Activated CD8-positive, alpha-beta memory T cell treated with anti-CD3 and anti-CD28 coated beads, Interleukin-2, amount 50 U/mL, for 24 hours (primary cell): ENCODE results near the gene CRTC1.

Experiments used
- DNase-seq: peaks from one replicate; pipeline ENCODE4 v3.0.0-alpha.2; 2020; ENCODE audit errors: extremely low read depth

The CRTC1 gene

DNA sequence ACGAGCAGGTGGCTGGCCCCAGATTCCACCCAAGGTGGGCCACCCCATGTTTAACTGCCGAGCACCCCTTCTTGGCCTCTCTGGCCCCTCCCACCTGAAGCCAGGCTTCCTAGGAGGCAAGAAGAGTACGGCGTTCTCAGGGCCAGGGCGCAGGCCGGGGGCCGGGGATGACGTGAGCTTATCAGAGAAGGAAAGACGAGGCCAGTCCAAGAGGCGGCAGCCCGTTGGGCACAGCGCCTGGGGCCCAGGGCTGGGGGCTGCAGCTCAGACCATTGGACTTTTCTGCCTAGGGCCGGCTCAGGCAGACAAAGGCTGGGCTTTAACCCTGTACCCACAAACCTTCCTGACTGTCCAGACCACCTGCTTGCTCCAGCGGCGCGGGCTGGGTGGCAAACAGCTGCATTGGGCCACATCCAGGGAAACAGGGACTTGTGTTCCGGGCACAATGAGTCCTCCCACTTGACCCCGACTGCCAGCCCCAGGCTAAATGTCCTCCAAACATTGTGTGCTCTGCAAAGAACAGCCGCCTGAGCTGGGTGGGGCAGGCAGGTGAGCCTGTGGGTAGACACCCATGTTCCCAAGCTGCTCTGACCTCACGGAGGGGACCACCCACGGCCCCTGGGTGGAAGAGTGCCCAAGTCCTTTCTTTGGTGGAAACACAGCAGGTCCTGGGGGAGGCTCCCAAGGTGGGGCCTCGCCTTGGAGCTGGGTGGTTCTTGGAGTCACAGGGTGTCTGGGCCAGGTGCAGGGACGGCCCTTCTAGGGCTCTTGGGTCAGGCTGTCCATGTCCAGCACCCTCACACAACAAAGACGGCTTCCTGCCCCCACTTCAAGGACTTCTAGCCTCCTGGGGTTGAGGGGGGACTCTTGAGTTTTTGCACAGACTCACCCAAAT, 85.8 kb downstream of the CRTC1 start:
- no peak for DNase-seq

GRCh38 chr19:18769989-18770528, 86.6 kb downstream of the CRTC1 start:
- DNase-seq = no peak

DNA sequence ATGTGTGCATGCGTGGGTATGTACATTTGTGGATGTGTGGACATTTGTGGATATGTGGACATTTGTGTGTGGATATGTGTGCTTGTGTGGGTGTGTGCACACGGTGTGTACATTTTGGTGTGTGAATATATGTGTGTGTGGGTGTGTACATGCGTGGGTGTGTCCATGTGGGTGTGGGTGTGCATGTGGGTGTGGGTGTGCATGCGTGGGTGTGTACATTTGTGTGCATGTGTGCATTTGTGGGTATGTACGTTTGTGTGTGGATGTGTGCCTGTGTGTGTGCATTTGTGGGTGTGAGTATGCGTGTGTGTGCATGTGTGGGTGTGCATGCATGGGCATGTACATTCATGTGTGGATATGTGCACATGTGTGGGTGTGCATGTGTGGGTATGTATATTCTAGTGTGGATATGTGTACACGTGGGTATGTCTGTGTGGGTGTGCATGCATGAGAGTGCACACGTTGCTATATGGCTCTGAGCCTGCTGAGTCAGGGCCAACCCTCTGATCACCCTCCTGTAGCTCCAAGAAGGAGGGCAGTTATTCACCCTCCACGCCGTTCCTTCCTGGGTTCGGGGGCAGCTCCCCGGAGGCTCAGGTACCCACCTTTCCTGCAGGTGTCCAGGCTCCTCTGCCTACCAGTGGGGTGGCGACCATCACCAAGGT, 87.3 kb downstream of the CRTC1 start:
- no peak for DNase-seq

- DNase-seq = no peak
Measured at GRCh38 chr19:18771328-18772242, 88.1 kb downstream of the CRTC1 start.

DNA sequence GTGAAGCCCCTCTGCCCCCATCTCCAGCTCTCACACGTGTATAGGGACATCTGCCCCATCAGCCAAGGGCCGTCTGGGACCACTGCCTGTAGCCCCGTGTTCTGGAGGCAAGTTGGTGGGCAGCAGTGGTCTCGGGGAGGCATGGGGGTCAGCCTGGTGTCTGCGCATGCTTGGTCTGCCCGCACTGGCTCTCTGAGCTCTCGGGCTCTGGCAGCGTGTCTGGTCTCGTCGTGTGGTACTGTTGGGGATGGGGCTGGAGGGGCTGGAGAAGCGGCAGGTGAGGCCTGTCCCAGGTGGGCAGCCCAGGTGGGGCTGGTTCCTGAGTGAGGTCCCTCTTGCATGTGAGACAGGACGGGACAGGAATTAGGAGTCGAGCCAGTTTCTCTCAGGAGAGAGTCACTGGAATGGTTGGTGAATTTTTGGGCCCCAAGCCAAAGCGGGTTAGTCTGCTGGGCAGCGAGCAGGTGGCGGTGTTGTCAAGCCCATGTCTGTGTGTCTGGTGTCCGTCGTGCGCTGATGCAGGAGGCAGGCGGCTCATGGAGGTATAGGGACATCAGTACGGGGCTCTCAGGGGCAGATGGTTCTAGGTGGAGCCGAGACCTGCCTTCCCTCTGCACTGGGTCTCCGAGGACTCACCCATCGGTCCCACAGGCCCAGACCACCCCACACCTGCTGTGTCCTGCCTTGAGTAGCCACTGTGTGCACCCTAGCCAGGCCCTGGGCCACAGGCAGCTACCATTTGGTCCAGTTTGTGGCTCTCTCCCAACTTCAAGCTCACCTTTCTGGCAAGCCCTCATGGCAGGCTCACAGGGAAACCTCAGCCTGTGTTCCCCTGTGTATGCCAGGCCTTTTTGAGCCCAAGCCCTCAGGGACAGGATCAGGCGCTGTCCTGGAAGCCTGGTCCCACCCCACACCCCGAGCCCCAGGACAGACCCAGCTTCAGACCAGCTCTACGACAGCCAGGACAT, 89.4 kb downstream of the CRTC1 start:
- DNase-seq = no peak

DNA sequence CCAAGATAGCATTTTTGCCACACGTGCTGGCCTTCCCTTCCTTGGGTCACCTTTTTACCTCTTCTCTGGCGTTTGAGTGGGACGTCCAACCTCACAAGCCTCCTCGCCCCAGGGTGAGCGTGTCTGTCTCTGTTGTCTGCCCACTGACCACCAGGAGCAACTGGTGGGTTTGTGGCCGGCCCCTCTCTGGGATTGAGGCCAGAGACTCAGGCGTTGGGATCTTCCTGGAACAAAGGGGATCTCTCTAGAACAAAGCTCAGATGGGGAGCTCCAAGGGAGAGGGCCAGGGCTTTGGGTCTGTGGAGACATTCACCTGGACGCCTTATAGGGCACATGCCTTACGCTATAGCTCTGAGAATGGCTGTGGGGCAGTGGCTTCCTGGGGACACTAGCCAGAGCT, 90.2 kb downstream of the CRTC1 start:
- DNase-seq = no peak

- no peak for DNase-seq
Measured at GRCh38 chr19:18774107-18774506, 90.6 kb downstream of the CRTC1 start.

DNA sequence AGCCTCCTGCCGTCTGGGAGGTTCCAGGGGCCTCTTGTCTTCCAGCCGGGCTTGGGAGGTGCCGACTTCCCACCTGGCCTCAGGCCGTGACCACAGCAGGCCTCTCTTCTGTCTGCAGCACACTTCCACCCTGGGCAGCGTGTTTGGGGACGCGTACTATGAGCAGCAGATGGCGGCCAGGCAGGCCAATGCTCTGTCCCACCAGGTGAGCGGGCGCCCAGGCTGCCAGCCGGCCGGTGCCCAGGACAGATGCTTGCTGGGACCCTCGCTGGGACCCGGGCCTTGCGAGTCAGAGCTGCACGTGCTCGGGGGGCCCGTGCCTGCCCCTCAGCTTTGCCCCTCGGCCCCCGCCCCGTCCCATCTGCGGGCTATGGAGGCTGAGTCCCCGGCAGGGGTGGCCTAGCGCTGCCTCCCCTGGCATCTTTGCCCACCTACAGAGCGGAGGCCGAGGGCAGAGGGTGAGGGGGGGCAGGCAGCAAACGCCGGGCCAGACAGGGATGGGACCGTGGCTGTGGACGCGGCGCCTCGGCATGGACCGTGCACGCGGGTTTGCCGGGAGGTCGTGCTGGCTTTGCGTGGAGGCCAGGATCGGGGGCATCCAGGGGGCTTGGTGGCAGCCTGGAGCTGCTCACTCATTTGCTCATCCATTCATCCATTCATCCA, 91.4 kb downstream of the CRTC1 start:
- DNase-seq = no peak

GRCh38 chr19:18775586-18776287, 92.3 kb downstream of the CRTC1 start:
- no peak for DNase-seq

DNA sequence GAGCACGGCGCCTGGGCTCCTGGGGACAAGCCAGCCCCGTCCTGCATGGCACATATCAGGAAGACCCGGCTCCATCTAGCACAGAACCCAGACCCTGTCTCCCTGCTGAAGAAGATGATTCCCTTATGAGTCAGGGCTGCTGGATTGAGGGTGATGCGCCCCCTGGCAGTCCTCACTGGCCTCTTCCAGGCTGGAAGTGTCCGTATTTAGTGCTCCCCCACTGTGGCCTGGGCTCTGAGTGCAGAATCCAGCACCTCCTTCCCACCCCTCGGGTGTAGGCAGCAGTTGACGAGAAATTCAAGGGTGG, 92.8 kb downstream of the CRTC1 start:
- DNase-seq = no peak

GRCh38 chr19:18776736-18777135, 93.3 kb downstream of the CRTC1 start:
- DNase-seq = no peak

DNA sequence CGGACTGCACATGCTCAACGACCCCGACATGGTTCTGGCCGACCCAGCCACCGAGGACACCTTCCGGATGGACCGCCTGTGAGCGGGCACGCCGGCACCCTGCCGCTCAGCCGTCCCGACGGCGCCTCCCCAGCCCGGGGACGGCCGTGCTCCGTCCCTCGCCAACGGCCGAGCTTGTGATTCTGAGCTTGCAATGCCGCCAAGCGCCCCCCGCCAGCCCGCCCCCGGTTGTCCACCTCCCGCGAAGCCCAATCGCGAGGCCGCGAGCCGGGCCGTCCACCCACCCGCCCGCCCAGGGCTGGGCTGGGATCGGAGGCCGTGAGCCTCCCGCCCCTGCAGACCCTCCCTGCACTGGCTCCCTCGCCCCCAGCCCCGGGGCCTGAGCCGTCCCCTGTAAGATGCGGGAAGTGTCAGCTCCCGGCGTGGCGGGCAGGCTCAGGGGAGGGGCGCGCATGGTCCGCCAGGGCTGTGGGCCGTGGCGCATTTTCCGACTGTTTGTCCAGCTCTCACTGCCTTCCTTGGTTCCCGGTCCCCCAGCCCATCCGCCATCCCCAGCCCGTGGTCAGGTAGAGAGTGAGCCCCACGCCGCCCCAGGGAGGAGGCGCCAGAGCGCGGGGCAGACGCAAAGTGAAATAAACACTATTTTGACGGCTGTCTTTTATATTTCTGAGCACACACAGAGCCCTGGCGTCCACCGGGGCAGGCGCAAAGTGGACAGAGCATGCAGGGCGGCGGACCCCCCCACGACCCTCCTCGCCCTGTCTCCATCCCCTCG, 94.0 kb downstream of the CRTC1 start:
- no peak for DNase-seq

GRCh38 chr19:18778076-18778389, 94.6 kb downstream of the CRTC1 start:
- DNase-seq = no peak

GRCh38 chr19:18778826-18779495, 95.5 kb downstream of the CRTC1 start:
- no peak for DNase-seq

DNA sequence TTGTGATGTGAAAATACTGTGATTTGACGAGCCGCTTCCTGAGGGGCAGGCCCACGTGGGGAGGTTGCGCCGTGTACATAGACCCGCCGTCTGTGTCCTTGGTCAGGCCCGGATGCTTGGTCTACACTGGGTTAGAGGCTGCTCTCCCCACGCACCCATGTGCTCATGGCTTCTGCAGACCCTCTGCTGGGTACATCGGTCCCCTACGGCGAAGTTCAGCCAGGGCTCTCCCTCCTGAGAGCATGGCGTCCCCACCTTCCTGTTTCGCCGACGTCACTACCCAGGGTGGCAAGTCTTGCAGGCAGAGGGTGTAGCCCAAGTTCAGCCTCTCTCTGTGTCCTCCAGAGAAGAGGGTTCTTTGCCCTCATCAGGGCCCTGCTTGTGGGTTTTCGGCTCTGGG, 96.6 kb downstream of the CRTC1 start:
- no peak for DNase-seq

DNA sequence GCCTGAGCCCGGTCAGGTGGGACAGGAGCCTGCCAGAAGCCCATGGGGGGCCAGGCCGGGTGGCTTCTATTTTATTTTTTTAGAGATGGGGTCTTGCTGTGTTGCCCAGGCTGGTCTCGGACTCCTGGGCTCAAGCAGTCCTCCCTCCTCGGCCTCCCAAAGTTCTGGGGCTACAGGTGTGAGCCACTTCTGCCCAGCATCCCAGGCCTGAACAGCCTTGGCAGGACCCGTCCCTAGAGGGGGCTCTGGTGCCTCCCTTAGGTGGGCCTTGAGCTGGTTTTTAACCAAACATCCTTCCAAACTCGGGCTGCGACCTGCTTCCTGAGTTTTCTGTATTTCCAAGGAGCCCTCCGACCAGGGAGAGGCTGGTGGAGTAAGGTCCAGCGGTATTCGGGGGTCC, 97.2 kb downstream of the CRTC1 start:
- DNase-seq = no peak

GRCh38 chr19:18781047-18781600, 97.6 kb downstream of the CRTC1 start:
- no peak for DNase-seq

- no peak for DNase-seq
Measured at GRCh38 chr19:18781885-18782527, 98.5 kb downstream of the CRTC1 start.
